Measurements from ENCODE around the gene ST6GALNAC5.

GRCh38 chr1:77010937-77011336, 143.7 kb downstream of the ST6GALNAC5 start:
- TF ChIP-seq POLR2AphosphoS5 (IDR thresholded peaks at IDR 0.05; ENCODE audit: low read depth, low read length) (no peak), TAF1 (IDR thresholded peaks at IDR 0.05; ENCODE audit: borderline replicate concordance, insufficient read depth, low read length) (no peak)
